NOMO-1 treated with dmso at 0.1 percent for 144 hours (cell line): Measurements from ENCODE around the gene CAPN9.
"Not testable (repeated sequence)": the region's sequence is repeated elsewhere in the genome, so short reads cannot be mapped to it uniquely, and the experiment has no call there.

ENCODE experiments used
- DNase-seq: peaks from one replicate; lab custom pipeline; 2025; ENCODE audit not compliant: unreplicated experiment; lab: John Stamatoyannopoulos, UW

CAPN9 gene

DNA sequence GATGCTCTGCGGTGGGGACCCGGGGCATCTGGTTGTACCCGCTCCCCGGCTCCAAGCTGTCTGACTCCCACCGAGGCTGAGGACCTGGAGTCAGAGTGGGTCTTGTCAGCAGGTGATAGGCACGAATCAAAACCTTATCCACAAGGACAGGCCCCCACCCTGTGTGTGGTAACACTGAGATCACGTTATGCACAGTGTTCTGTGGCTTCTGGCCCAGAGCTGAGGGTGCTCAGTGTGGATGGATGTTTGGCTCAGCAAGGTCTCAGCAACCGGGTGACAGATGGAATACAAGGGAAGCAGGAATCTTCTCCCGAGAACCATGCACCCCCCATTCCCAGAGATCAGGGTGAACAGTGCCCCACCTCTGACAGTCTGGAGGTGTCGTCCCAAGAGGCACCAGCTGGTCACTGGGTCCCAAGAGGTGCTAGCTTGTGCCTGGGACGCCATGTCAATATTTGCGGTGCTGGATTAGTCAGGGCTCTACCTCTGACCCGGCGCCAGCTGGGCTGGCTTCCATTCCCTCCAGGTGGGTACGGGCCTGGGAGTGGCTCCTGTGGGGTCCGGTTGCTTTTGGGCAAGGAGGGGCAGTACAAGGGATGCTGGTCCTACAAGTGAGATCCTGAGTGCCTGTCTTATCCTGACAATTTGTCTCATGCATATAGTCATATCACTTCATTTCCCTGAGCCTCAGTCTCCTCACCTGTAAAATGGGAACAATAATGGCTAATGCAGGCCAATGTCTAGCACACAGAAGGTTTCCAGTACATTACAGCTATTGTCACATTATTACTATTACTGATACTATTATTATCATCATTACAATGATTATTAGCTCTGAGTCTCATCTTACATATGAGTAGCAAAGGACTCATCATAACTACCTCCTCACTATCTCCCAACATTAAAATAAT, 957 bp downstream of the CAPN9 start:
- DNase-seq: no peak

DNA sequence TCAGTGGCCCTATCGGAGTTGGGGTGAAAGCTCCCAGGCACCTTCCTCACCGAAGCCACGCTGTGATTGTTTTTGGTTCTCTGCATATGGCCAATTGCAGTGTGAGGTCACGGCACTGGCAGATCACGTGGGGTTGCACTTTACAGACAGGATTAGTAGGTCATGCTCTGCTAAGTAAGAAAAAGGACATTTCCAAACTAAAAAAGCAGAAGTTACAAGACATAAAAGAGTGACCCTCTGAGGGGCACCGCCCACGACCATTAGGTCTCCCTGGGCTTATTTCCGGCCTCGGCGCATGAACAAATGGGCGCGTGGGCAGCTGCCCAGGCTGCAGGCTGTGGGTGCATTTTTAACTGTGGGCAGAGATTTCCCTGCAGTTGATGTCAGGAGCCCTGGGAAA, 2.0 kb downstream of the CAPN9 start:
- DNase-seq: no peak

DNA sequence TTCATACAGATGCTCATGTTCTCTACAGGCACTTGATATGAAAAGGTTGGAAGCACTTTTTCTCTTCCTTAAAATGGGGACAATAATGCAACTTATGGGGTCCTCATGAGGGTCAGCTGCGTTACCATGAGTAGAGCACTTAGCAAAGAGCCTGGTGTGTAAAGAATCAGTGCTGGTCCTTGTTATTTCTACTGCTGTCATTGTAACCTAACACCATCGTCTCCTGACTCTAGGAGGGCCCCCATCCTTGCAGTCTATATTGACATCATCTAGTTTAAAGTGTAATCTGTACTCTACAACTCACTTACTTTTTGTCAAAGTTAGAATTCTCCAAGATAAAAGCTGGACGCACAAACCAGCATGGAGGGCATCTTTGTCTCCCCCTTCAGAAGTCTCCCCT, 2.4 kb downstream of the CAPN9 start:
- DNase-seq: no peak

DNA sequence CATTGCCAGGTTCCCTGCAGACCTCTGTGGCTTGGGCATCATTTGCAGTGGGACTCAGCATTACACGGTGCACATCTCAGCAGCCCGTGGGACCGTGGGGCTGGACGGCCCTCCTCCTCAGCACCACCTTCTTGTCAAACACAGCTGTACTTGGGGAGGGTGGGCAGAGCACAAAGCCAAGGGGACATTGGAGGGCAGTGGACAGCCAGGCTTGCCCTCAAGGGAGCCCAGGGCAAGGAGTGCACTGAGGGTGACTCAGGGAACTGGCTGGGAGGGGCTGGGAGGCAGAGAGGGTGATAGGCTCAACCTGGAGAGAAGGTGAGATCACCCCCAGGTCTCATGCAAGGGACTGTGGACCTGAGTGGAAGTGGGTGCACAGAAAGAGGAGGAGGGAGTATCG, 3.4 kb downstream of the CAPN9 start:
- DNase-seq: no peak

DNA sequence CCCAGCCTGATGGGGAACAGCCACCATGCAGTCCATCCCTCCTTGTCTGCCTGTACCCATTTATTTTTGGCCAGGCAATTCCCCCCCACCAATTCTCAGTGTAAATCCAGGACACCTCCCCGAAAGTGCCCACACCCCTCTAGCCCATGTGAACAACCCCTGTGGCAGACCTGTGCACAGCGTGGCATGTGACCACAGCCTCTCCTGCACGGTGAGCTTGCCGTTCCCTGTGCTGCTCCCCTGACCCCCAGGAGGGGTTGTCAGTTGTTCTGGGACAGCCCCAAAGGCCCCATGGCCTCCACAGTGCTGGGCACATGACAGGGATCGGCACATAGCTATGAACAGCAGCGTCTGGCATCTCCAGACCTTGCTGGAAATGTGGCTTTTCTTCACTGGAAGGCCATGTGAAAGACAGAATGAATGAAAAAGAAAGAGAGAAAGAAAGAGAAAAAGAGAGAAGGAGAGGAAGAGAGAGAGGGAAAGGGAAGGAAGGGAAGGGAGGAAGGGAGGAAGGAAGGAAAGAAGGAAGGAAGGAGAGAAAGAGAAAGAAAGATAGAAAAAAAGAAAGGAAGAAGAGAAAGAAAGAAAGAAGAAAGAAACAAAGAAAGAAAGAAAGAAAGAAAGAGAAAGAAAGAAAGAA, 3.9 kb downstream of the CAPN9 start:
- DNase-seq: no peak

DNA sequence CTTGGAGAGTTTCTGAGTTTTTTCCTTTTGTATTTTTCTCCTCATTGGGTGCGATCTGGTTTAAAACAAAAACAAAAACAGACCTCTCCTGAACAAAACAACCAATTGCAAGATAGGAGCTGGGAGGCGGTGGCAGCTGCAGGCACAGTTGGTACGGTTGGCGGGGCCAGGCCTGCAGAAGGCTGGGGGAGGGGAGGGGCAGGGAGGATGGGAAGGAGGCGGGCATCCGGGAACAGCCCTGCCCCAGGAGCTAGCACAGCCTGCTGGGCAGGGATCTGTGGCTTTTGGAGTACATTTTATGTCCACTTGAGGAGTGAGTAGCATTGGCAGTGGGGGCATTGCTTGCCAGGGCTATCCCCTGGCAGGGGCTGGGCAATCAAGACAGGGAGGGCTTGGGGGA, 5.2 kb downstream of the CAPN9 start:
- DNase-seq: no peak

DNA sequence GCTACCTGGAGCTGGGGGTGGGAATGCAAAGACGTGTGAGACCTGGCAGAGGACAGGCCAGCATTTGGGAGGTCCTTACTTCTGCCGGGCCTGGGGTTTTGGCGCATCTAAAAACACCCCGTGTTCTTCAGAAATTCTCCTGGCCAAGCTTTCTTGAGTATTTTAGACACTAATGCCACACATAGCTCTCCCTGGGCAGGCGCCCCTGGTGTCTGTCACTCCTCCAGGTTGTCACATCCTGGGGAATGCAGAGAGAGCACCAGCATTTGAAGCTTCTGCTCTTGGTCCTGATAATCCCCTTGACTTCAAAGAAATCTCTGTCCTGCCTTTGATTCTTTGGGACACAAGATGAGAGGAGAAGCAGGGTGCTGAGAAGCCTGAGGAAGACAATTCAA, 6.0 kb downstream of the CAPN9 start:
- DNase-seq: no peak

DNA sequence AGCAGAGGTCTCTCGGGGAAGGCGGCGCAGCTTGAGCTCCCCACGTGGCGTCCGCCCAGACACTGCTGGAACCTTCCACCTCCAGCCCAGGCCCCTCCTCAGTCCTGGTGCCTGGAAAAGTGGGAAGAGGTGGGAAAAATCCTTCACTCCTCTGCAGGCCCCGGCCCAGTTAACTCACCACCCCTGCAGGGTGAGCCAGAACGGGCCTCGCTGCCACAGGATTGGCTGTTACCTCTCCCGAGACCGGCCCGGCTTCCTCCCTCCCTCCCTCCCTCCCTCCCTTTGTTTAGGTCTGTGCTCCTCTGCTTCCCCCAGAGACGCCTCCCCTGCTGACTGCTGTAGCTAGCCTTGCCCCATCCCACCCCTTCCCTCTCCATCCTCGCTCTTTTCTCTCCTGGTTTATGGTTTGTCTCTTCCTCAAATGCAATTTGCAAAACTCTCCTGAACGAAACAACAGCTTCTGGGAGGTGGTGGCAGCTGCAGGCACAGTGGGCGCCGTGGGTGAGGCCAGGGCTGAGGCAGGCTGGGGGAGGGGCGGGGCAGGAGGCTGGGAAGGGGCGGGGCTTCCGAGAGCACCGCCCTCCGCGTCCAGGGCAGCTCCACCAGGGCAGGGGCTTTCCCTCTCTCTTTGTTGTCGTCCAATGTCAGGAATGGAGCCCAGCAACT, 6.5 kb downstream of the CAPN9 start:
- DNase-seq: peak; percentile 16

DNA sequence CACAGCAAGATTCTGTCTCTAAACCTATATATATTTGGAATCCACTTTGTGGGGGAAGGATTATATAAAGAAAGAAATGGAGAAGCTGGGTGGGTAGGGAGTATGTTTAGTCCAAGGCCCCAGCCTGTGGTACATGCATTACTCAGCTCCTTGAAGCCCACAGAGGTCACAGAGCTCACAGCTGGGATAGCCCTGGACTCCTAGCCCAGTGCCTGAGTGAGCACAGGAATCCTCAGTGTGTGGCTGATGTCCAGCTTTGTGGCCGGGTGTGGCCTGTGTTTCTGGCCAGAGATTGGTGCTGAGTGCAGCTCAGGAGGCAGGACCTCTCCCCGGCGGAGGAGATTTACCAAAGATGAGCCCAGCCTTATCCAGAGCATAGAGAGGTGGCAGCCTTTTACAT, 7.6 kb downstream of the CAPN9 start:
- DNase-seq: no peak

DNA sequence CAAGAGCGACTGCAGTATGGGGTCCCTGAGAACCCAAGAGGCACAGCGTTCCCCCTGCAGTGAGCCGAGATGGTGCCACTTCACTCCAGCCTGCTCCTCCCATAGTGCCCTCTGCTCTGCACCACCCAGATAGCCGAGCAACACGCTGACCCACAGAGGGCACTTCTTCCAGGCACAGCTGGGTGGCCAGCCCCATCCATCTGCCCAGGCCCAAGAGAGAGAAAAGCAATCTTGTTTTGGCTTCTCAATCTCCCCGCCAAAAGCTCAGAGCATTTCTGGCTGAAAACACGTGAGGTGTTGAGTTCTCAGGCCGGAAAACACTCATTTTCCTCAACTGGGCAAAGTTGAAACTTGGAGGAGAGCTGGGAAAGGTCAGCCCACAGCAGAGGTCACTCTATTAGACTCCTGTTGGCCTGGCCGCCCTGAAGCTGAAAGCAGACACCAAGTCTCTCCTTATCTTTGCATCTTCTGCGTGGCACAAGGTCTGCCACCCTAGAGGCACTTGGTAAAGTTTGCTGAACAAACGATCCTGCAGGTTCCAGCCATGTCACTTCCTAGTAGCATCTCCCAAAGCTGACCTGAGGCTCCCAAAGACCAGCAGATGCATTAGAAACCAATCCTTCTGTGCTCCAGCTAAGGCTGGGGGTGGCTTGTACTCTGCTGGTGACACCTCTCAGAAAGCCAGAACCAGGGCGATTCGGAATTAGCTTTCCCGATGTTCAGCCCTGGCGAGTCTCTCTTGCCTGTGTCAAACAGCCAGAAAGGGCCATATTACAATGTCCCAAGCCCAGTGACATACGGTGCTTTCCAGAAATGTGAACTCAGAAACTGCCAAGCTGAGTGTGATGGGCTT, 10.9 kb downstream of the CAPN9 start:
- DNase-seq: no peak

DNA sequence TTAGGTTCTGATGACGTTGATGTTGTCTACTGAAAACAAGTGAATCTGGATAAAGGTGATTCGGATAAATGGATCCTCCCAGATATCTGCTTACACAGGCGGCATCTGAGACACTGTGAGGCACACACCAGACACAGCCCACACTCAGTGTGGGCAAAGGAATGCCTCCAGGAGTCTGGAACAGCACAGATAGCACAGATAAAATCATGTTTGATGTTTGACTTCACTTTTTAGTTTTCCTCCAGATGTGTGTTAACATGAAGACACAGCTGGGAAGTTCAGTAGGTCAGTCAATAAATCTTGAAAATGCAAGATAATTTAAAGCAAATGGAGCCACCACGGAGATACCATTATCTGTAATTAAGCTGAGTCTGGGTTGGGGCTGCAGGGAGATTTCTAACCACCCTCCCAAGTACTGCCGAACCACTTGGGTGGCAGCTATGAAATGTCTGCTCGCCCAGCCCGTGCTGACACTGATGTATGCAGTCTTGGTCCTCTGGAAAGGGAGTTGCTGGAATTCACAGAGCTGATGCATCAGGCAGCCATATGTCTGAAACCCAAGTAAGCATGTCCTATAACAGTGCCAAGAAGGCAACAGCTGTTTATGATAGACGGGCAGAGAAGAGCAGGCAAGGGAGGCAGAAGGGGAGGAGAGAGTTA, 11.7 kb downstream of the CAPN9 start:
- no peak for DNase-seq

DNA sequence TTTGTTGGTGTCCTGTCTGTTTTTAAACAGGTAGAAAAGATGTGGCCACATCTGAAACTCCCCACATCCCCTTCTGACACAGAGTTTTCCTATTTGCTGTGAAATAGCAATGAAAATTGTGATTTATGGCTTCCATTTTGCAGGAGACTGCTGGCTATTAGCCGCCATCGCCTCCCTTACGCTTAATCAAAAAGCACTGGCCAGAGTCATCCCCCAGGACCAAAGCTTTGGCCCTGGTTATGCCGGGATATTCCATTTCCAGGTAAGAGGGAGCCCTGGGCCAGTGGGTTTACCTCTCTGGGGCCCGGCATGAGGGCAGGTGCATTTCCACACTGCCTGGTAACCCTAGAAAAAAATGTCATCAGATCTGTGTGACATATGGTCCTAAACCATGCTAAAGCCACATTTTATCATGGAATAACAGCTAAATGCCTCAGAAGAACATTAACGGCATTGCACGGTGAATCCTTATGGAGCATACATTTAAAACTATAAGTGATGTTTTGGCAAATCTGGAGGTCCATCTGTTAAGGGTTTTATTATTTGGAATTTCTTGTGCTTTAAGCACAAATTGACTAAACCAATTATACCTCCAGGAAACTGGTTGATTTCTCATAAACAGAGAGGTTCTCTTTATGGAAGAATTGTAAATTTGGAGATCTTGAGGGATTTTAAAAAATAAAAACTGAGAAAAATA, 12.3 kb downstream of the CAPN9 start:
- DNase-seq: no peak

DNA sequence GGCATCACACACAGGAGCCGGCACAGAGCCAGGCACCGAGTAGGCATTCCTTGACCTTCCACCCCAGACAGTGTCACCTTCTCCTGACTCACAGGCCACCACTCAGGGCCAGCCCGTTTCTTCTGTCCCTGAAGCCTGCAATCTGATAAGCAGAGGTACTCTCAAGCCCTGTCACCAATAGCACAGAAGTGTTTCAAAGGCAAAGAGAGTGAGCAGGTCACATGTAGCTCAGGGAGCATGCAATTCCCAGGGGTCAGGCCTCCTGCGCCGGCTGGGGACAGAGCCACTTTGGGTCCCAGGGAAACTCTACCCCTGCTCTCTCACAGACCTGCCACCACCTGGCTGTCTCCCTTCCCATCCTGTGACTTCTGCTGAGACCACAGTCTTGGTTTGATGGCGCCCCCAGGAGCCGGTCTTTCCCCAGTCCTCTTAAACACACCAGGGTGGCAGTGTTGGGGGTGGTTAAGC, 13.2 kb downstream of the CAPN9 start:
- DNase-seq: no peak

DNA sequence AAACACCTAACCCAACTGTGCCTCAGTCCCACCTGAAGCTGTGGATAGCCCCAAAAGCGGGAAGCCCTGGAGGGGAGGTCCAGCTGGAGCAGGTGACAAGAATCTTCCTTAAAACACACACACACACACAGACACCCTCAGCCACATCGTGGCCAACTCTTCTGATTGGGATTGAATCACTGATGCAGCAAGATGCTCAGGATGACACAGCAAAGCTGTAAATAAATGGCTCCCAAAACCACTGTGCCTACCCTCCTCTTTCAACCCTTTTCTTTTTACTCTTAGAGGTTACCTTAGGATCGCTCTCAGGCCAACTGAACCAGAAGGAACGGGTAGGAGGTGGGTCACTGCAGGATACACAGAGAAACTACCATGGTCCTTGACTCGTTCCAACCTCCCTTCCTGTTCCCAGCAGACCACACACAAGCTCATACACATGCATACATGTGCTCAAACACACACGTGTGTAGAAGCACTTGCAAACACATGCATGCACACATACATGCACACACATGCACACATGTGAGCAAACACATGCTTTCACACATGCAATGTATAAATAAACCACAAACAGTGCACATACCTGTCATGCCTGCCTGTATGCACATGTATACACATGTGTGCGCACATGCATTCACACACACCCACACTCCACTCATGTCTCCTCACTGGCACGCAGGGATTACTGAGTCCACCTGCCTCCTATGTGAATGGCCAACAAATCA, 14.4 kb downstream of the CAPN9 start:
- no peak for DNase-seq

DNA sequence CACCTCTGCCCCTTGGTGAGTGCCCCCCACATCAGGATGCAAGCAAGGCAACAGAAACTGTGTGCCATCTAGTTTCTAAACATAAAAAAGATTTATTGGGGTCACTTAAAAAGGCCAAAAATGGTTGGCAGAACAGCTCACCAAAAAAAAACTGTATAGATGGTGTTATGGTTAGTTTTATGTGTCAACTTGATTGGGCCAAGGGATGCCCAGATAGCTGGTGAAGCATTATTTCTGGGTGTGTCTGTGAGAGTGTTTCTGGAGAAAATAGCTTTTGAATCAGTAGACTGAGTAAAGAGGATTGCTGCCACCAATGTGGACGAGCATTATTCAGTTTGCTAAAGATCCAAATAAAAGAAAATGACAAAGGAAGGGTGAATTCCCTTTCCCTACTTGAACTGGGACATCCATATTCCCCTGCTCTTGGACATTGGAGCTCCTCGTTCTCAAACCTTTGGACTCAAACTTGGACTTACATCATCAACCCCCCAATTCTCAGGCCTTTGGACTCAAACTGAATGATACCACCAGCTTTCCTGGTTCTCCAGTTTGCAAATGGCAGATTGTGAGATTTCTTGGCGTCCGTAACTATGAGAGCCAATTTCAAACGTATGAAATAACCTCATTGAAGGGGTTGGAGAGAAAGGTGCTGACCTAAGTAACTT, 16.9 kb downstream of the CAPN9 start:
- no peak for DNase-seq

DNA sequence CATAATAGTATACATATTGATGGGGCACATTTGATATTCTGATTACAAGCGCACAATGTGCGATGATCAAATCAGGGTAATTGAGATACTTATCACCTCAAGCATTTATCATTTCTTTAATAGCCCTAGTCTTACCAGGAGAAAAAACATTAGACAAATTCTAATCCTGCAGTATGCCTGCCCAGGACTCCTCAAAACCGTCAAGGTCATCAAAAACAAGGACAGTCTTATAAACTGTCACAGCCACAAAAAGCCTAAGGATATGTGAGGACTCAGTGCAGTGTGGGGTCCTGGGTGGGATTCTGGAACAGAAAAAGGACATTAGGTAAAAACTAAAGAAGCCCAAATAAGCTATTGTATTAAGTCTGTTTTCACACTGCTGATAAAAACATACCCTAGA, 19.1 kb downstream of the CAPN9 start:
- DNase-seq: no peak

DNA sequence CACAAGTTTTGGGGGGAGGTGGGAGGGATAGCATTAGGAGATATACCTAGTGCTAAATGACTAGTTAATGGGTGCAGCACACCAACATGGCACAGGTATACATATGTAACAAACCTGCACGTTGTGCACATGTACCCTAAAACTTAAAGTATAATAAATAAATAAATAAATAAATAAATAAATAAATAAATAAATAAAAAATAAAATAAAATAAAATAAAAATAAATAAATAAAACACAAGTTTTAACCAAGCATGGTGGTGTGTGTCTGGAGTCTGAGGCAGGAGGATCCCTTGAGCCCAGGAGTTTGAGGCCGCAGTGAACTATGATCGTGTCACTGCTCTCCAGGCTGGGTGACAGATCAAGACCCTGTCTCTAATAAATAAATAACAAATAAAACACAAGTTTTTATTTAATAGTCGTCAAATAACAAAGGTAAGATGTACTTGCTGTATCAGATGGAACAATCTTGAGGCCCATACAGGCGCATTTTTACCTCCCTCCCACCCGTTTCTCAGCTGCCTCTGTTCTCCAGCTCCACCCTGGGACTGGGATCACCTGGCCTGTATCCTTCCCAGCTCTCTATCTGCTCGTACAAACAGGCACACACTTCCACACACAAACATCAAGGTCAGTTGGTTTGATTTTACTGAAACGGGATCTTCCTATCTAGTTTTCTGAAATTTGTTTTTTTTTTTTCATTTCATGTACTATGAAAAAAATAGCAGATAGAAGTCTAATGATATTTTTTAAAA, 20.8 kb downstream of the CAPN9 start:
- not testable (repeated sequence) for DNase-seq
